Loucy (cell line): ENCODE results near the gene GDF2.

Experiments
- H2AFZ ChIP-seq: fragments of 200-600 bp; sonication (generic); 2 replicates; pipeline ENCODE4 v1.6.0; 2016; ENCODE audit warnings: antibody characterized with exemption, mild to moderate bottlenecking, low read length, moderate library complexity
- H3F3A ChIP-seq: fragments of 200-600 bp; 2 replicates; pipeline ENCODE4 v1.6.0; 2016; ENCODE audit warnings: antibody characterized with exemption, low read depth, mild to moderate bottlenecking
- H3K27me3 ChIP-seq: fragments of 200-600 bp; sonication (generic); 2 replicates; pipeline ENCODE4 v1.6.1; 2014; ENCODE audit warnings: low read length, mild to moderate bottlenecking; ENCODE audit not compliant: insufficient read depth, poor library complexity, severe bottlenecking
- H3K36me3 ChIP-seq: fragments of 200-600 bp; sonication (generic); 2 replicates; pipeline ENCODE4 v1.6.1; 2016; ENCODE audit warnings: low read length; ENCODE audit not compliant: insufficient read depth
- H3K4me1 ChIP-seq: fragments of 200-600 bp; sonication (generic); 2 replicates; pipeline ENCODE4 v1.5.1; 2014; ENCODE audit warnings: low read length, mild to moderate bottlenecking; ENCODE audit not compliant: insufficient read depth, poor library complexity, severe bottlenecking
- H3K4me2 ChIP-seq: fragments of 200-600 bp; sonication (generic); 2 replicates; pipeline ENCODE4 v1.6.0; 2014; ENCODE audit warnings: antibody characterized with exemption, low read length, low read depth, mild to moderate bottlenecking; ENCODE audit not compliant: poor library complexity, severe bottlenecking
- H3K4me3 ChIP-seq: fragments of 200-600 bp; sonication (generic); 2 replicates; pipeline ENCODE4 v1.5.1; 2014; ENCODE audit warnings: low read length, mild to moderate bottlenecking, mixed read lengths; ENCODE audit not compliant: poor library complexity, severe bottlenecking
- H3K79me2 ChIP-seq: fragments of 200-600 bp; sonication (generic); 2 replicates; pipeline ENCODE4 v1.6.1; 2014; ENCODE audit warnings: low read length; ENCODE audit not compliant: insufficient read depth
- H3K9ac ChIP-seq: fragments of 200-600 bp; sonication (generic); 2 replicates; pipeline ENCODE4 v1.6.0; 2014; ENCODE audit warnings: mild to moderate bottlenecking, low read depth, low read length, moderate library complexity; ENCODE audit not compliant: poor library complexity, severe bottlenecking
- H3K9me2 ChIP-seq: fragments of 200-600 bp; sonication (generic); replicated peaks from 2 replicates; pipeline ENCODE4 v1.6.1; 2016; ENCODE audit warnings: low read depth, low read length, mixed read lengths
- H3K9me3 ChIP-seq: fragments of 200-600 bp; sonication (generic); 2 replicates; pipeline ENCODE4 v1.6.1; 2014; ENCODE audit warnings: mild to moderate bottlenecking, antibody characterized with exemption, low read length, low read depth; ENCODE audit not compliant: insufficient read depth
- H4K20me1 ChIP-seq: fragments of 200-600 bp; sonication (generic); 2 replicates; pipeline ENCODE4 v1.6.0; 2014; ENCODE audit warnings: antibody characterized with exemption, low read length, mild to moderate bottlenecking; ENCODE audit not compliant: insufficient read depth, poor library complexity, severe bottlenecking
- EZH2phosphoT487 ChIP-seq: fragments of 200-600 bp; IDR thresholded peaks from 2 replicates; pipeline ENCODE4 v1.6.1; 2018; ENCODE audit warnings: antibody characterized with exemption, mild to moderate bottlenecking, moderate library complexity, borderline replicate concordance
- TF ChIP-seq, protein P1 (sequence below): fragments of 200-600 bp; sonication (generic); conservative IDR thresholded peaks from 2 replicates; pipeline ENCODE4 v1.5.1; 2014; ENCODE audit warnings: mild to moderate bottlenecking, antibody characterized with exemption, low read length

The GDF2 gene

DNA sequence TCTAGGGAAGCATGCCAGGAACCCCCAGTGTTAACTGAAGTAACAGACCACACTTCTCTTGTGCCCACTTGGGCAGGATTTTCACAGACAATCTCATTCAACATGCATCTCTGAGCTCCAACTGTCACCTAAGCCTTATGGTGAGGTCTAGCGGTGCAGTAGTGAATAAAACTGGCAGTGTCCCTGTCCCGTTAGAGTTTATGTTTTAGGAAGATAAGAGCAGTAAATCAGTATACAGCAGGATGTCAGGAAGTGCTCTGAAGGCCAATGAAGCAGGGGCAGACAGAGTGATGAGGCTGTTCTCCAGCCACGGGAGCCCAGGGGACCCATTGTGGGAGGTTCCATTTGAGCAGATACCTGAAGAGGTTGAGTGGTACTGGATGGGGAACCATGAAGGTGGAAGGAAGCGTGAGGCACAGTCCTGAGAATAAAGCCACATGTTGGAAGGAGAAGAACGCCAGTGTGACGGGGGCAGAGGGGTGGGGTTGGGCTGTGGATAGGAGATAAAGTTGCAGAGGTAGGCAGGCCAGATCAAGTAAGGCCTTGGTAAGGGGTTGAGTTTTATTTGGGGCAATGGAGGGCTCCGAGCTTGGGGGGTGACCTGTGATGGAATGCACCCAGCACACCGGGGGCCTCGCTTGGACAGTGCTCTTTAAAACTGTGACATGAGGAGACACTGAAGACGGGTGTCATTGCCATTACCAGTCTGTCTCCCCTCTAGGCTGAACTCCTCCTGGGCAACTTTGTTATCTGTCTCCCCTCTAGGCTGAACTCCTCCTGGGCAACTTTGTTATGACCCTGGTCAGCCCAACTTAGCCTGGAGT lies 15.7 kb upstream of the GDF2 start:
- Histone ChIP-seq H3K9ac (peak overlapping the region; percentile 83), H3K9me3 (no peaks in the 10 kb centered on the region), H3K4me1 (peaks cover 97% of the 10 kb centered on the region), H3K9me2 (no peaks in the 10 kb centered on the region), H4K20me1 (no peaks in the 10 kb centered on the region), H2AFZ (no peak overlapping the region), H3K4me2 (peak overlapping the region; percentile 68), H3K4me3 (peak overlapping the region; percentile 41), H3K27me3 (no peaks in the 10 kb centered on the region), H3K79me2 (peaks cover 25% of the 10 kb centered on the region), H3F3A (peaks cover 24% of the 10 kb centered on the region), H3K36me3 (no peaks in the 10 kb centered on the region)
- TF ChIP-seq EZH2phosphoT487 = no peak
- TF ChIP-seq, protein P1, sequence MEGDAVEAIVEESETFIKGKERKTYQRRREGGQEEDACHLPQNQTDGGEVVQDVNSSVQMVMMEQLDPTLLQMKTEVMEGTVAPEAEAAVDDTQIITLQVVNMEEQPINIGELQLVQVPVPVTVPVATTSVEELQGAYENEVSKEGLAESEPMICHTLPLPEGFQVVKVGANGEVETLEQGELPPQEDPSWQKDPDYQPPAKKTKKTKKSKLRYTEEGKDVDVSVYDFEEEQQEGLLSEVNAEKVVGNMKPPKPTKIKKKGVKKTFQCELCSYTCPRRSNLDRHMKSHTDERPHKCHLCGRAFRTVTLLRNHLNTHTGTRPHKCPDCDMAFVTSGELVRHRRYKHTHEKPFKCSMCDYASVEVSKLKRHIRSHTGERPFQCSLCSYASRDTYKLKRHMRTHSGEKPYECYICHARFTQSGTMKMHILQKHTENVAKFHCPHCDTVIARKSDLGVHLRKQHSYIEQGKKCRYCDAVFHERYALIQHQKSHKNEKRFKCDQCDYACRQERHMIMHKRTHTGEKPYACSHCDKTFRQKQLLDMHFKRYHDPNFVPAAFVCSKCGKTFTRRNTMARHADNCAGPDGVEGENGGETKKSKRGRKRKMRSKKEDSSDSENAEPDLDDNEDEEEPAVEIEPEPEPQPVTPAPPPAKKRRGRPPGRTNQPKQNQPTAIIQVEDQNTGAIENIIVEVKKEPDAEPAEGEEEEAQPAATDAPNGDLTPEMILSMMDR = no peak

DNA sequence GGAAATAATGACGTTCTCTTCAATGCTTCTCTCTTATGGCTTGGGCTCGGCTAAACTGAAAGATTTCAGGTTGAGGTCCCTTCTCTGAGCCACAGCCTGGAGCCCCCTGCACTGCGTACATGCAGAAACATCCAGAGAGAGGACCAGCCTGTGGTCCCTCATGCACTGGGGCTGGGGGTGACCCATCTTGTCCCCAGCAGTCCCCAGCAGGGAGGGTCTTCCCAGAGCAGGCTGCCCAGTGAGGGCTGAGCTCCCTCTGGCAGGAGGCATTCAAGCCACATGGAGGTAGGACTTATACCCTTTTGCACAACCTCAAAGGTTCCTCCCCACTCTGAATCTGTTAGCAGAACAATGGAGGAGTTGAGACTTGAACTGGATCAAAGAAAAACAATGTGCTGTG lies 14.9 kb upstream of the GDF2 start:
- Histone ChIP-seq H3K27me3 (no peaks in the 10 kb centered on the region), H3K4me1 (peaks cover 96% of the 10 kb centered on the region), H3K9ac (peak overlapping the region; percentile 83), H3K79me2 (peaks cover 25% of the 10 kb centered on the region), H3K9me2 (no peaks in the 10 kb centered on the region), H3K4me3 (peak overlapping the region; percentile 41), H3F3A (peaks cover 26% of the 10 kb centered on the region), H4K20me1 (no peaks in the 10 kb centered on the region), H3K9me3 (no peaks in the 10 kb centered on the region), H2AFZ (no peak overlapping the region), H3K4me2 (peak overlapping the region; percentile 68), H3K36me3 (no peaks in the 10 kb centered on the region)
- TF ChIP-seq EZH2phosphoT487 = no peak
- TF ChIP-seq, protein P1 = no peak

- Histone ChIP-seq H3K4me3 (no peak overlapping the region), H3F3A (peaks cover 26% of the 10 kb centered on the region), H2AFZ (no peak overlapping the region), H3K9me2 (no peaks in the 10 kb centered on the region), H4K20me1 (no peaks in the 10 kb centered on the region), H3K9ac (peak overlapping the region; percentile 83), H3K79me2 (peaks cover 25% of the 10 kb centered on the region), H3K27me3 (no peaks in the 10 kb centered on the region), H3K36me3 (no peaks in the 10 kb centered on the region), H3K4me2 (peak overlapping the region; percentile 9), H3K4me1 (peaks cover 84% of the 10 kb centered on the region), H3K9me3 (no peaks in the 10 kb centered on the region)
- TF ChIP-seq, protein P1 = no peak
- TF ChIP-seq EZH2phosphoT487 = no peak
Observed at GRCh38 chr10:47308775-47309174, 13.5 kb upstream of the GDF2 start.
